Transverse colon (tissue), 4 donors: ENCODE data around the gene C14orf119.

ENCODE experiments used
- CTCF ChIP-seq, 5 experiments: fragments of 200-600 bp in 3 of 5; fragments of 450-650 bp in 2 of 5; sonication (generic) in 3 of 5; IDR thresholded peaks; 1 replicate in 2 of 5; 2 replicates in 3 of 5; pipeline ENCODE4 v1.5.1; 2016 to 2017; ENCODE audit warnings: antibody characterized with exemption in 5 of 5, inconsistent platforms in 3 of 5, mild to moderate bottlenecking in 2 of 5, moderate library complexity in 1 of 5
- POLR2AphosphoS5 ChIP-seq, 3 donors: sonication (generic); formaldehyde crosslinking; IDR thresholded peaks; one replicate each; pipeline ENCODE4 v1.6.1; 2016; ENCODE audit warnings: antibody characterized with exemption in 3 of 3

GRCh38 chr14:23070262-23071129, 24.8 kb upstream of the C14orf119 start:
- TF ChIP-seq CTCF (IDR thresholded peaks at IDR 0.05) (no peak), POLR2AphosphoS5 (IDR thresholded peaks at IDR 0.05) (no peak)
